GM18505 (cell line): ENCODE results near the gene SCUBE2.

ENCODE experiments used
- ATAC-seq: cut with Tn5 transposase; IDR thresholded peaks from one replicate; pipeline ENCODE4 v1.9.1; 2021; ENCODE audit not compliant: unreplicated experiment
- POLR2A ChIP-seq: IDR thresholded peaks from 4 replicates; pipeline ENCODE4 v1.6.1; 2011; ENCODE audit warnings: borderline replicate concordance; ENCODE audit not compliant: insufficient read depth, insufficient read length; ENCODE audit errors: extremely low read depth

The SCUBE2 gene

DNA sequence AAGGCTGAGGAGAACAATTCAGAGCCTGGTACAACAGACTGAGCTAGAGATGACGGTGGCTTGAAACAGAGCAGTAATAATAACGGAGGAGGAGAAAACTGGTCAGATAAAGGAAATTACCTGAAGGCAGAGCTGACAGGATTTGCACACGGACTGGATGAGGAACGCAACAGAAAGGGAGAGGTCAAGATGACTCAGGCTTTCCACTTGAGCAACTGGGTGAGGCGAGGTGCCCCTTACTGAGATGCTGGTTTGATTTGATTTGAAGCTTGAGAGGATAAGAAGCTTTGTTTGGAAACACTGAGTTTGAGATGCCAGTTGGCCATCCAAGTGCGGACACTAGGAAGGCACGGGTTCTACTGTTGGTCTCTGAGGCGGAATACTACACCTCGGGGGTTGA lies 52.2 kb downstream of the SCUBE2 start:
- ATAC-seq = no peak
- no peak for TF ChIP-seq POLR2A

DNA sequence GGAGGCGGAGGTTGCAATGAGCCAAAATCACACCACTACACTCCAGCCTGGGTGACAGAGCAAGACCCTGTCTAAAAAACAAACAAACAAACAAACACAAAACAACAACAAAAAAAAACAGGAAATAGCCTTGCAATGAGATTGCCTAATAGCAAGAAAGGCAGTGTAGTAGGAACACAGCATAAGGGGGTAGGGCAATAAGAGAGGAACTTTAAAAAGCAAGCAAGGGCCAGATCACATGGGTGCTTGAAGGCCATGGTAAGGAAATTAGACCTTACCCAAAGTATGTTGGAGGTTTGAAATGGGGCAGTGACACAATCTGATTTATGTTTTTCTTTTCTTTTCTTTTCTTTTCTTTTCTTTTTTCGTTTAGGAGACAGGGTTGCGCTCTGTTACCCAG lies 52.9 kb downstream of the SCUBE2 start:
- no peak for ATAC-seq
- TF ChIP-seq POLR2A = no peak

DNA sequence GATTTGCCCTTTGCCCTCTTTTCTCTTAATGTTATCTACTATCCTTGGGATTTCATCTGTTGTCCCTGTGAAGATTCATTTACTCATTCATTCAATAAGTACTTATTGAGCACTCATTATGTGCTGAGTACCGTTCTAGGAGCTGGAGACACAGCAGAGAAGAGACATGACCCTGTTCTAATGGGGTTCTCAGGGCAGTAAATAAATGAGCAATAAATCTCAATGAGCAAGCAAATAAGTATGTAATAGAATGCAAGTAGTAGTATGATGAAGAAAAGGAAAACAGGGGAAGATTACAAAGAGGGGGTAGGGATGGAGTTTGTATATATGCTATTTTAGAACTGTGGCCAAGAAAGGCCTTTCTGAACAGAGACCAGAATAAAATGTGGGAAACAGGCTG lies 53.4 kb downstream of the SCUBE2 start:
- no peak for TF ChIP-seq POLR2A
- no peak for ATAC-seq

DNA sequence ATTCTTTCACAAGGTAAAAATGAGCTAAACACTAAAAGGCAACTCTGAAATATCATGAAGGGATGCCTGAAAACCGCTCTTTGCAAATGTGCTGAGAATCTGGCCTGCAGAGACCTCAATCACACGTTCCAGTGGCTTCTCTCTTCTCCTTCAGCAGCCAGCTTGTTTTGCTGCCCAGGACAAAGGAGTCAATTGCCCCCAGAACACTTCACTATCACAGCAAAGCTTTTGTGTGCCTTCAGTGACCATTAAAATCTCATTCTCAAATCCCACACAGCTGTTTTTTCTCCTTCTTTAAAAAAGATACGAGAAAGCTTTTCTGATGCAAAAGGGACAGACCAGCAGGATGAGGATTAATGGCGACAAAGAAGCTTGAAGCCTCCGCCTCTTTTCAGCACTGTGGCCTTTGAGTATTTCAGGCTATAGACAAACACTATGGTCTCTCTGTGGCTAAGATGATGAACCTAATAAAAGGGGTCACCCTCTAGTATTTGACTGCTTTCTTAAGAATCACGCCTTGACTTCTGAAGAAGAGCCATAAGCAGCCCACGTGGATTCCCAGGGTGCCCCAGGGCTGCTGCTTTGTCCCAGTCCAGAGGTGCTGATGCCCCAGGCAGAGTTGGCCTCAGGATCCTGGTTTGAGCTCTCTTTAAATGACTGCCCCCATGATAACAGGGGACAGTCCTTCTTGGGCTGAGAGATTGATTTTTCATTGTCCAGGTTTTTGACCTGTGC lies 54.2 kb downstream of the SCUBE2 start:
- no peak for ATAC-seq

DNA sequence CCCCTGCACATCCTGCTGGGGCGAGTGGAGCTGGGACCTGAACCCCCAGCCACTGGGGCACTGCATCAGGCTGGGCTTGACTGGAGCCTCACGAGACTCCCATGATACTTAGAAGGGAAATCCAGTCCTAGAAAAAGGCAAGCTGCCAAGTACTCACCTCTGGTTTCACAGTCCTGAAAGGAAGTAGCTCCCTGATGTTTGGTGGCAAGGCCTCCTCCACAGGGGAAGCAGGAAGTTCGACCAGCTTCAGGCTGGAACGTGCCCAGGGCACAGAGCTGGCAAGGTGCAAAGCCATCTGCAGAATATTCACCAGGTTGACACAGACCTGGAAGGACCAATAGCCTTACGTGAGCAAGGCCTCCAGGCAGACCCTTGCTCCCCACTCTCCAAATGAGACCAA lies 60.8 kb downstream of the SCUBE2 start:
- no peak for TF ChIP-seq POLR2A
- ATAC-seq = no peak

More for the DNA sequence above, 54.2 kb downstream of the SCUBE2 start:
- TF ChIP-seq POLR2A = no peak

DNA sequence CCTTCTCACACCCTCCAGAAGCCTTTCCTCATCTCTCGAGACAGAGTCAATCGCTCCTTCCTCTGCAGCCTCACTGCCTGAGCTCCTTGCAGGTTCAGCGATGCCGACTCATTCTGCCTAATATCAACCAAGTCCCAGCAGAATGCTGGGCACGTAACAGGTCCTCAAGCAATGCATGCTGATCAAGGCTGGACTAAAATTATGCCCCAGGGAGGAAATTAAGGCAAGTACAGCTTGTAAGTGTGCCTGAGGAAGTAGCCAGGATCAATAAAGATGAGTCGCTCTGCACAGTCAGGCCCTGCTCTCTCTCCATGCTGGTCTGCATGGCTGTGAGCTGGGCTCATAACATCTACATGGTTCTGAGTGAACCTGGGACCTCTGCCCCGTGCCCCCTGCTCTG lies 62.0 kb downstream of the SCUBE2 start:
- ATAC-seq = no peak
- no peak for TF ChIP-seq POLR2A

DNA sequence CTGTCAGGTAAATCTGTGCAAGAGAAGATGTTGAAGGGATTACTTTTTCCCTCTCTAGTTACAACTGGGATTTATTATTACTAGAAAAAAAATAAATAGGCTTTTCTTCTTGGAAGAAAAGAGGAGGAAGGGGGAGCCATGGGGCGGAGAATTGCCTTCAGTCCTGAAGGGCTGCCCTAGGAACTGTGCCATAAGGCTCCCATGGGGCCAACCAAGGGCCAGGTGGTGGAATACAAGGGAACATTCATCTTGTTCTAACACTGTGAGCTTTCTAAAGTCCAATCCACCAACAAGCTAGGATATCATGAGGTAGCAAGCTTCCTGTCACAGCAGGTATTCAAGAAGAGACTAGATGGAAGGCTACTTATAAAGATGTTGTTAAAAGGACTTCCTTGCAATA lies 62.8 kb downstream of the SCUBE2 start:
- no peak for ATAC-seq
- no peak for TF ChIP-seq POLR2A

DNA sequence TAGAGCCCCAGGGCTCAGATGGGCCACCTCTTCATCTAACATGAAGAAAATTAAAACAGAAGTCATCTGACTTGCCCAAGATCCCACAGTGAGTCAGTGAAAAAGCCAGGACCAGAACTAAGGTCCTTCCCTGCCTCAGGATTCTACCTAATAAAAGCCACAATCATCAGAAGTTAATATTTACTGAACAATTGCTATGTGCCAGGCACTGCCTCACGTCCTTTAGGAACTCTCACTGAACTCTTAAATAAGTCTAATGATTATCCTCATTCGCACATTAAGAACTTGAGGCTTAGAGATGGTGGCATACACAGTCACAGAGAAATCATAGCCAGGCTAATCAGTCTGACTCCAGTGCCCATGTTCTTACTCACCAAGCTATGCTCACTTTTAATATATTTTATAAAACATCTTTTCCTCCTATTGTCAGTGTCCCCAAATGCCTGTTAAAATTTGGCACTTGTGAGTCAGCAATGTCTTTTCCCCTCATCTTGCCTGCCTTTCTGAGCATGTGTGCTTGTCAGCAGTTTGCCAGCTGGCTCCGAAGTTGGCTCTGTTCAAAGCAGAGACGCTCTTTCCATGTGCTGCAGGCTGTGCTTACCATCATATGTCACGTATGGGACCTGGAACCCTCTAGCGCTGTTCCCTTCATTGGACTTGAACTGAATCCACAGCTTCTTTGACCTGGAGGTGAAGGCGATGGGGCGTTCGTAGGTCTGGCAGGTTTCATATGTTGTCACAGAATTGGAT lies 66.1 kb downstream of the SCUBE2 start:
- TF ChIP-seq POLR2A = no peak

DNA sequence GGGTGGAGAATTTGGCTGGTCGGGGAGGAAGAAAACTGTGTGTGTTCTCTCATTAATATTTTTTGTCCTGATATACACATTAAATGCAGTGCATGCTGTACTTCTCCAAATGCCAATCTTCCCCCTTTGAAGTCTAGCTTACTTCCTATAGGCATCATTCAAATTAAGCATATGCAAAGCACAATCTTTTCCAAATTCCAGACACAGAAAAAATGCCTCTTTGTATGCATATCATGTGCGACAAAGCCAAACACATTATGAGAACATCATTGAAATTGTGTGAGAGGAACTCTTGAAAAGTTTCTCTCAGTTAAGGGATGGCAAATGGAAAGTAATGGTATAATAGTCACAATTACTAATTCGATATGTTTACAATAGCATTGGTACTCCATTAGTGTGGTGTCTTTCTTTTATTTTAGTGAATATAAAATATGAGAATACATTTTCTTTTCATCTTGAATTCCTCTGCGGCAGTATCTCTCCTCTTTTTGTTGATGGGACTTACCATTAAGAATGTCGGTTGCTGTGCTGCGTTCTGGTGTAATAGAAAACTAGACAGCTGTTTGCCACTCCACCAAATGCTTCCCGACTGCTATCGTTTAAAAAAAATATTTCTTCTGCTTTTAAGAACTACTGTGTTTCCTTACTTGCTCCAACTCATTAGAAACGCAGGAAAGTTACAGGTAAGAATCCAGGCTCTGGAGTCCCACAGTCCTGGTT lies 68.3 kb downstream of the SCUBE2 start:
- TF ChIP-seq POLR2A = no peak
- no peak for ATAC-seq

More for the DNA sequence above, 66.1 kb downstream of the SCUBE2 start:
- ATAC-seq = no peak

DNA sequence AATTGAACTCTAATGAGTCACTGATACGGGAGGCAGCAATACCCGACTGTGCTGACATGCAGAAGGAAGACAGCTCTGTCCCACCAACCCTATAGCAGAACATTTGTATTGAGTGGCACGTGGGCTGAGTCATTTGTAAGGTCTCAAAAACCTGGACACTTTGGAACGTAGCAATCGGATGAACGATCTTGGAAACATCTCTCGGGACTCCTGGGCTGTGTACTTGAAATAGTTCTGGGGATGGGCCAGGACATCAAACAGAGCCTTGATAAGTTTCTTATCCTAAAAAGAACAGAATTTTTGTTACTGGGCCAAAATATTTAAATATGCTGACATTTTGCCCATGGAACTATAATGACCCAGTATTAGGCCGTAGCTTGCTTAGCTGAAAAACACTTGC lies 70.5 kb downstream of the SCUBE2 start:
- ATAC-seq = no peak
- TF ChIP-seq POLR2A = no peak

DNA sequence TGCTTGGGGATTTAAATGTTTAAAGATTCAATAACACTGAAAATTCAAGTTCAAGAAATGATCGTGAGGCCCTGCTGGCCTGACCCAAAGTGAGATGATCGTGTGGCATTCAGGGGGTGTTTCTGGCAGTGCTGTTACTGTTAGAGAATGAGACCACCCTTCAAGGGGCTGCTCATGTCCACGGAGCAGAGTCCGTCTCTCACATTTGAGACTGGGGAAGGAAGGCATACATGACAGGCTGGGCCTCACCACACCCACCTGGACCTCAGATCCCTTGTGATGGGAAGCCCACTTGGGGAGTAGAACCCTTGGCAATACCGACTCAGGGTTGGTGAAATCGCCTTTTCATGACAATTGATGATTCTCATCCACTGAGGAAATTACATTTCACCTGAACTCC lies 71.5 kb downstream of the SCUBE2 start:
- TF ChIP-seq POLR2A = no peak
- no peak for ATAC-seq

DNA sequence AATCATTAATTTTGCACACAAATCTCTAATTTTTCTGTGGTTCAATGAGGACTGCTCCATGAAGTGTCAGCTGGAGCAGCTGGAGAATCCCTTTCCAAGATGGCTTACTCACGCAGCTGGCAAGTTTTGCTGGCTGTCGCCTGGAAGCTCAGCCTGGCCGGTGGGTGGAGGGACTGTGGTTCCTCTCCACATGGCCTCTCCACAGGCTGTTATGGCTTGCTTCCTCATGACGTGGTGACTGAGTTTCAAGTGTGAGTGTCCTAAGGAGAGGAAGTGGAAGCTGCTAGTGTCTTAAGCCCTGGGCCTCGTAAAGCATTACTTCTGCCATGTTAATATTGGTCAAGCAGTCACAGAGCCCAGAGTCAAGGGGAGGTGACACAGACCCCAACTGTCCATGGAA lies 73.6 kb downstream of the SCUBE2 start:
- no peak for ATAC-seq
- no peak for TF ChIP-seq POLR2A

DNA sequence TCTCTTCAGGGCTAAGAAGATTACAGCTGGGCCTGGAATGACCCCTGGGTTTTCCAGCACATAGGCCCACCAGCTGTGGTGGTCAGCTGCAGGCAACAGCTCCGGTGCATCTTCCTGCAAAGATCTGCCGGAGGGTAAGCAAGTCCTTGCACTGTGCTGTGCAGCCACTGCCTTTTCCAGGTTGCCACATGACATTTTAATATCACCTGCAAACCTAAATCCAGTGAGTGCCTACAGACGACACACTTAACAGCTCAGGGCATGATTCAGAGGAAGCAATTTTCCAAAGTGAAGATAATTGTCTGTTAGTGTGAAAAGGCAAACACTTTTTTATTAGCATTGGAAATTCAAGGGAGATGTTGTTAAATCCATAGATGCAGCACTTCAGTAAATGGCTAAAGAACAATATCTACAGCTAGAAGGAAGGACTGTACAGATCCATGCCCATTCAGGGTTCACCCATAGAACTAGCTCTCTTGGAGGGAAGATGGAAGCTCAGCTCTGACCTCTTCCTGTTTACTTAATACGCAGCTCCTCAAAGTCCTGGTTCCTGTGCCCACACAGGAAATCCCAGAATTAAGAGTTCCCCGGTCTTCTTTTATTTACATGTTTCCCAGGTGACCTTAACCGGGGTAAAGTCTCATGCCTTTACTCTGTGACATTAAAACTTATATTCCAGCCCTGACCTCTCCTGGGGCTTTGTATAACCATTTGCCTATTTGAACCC lies 74.3 kb downstream of the SCUBE2 start:
- no peak for ATAC-seq
- no peak for TF ChIP-seq POLR2A
